Measurements from ENCODE around the gene HCN4. TPM values are rescaled to one million over a fixed set of nuclear protein-coding genes. Genes with fewer than 3 reads are reported as not detected.

Gene HCN4
- total RNA-seq, 1 donor from 2014 or later: 1.4 TPM

GRCh38 chr15:73375755-73376305 is 7.1 kb upstream of the HCN4 start:
- TF ChIP-seq, protein P1, sequence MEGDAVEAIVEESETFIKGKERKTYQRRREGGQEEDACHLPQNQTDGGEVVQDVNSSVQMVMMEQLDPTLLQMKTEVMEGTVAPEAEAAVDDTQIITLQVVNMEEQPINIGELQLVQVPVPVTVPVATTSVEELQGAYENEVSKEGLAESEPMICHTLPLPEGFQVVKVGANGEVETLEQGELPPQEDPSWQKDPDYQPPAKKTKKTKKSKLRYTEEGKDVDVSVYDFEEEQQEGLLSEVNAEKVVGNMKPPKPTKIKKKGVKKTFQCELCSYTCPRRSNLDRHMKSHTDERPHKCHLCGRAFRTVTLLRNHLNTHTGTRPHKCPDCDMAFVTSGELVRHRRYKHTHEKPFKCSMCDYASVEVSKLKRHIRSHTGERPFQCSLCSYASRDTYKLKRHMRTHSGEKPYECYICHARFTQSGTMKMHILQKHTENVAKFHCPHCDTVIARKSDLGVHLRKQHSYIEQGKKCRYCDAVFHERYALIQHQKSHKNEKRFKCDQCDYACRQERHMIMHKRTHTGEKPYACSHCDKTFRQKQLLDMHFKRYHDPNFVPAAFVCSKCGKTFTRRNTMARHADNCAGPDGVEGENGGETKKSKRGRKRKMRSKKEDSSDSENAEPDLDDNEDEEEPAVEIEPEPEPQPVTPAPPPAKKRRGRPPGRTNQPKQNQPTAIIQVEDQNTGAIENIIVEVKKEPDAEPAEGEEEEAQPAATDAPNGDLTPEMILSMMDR (IDR thresholded peaks at IDR 0.05; ENCODE audit: insufficient read depth, low read length, poor library complexity, severe bottlenecking): no peak
- Histone ChIP-seq H3K27me3 (ENCODE audit: control insufficient read depth, insufficient read depth, low read length) (peaks cover 26% of the 10 kb centered on the region), H3K36me3 (ENCODE audit: control insufficient read depth, insufficient read depth, low read length) (no peaks in the 10 kb centered on the region), H3K4me3 (ENCODE audit: low read depth, low read length) (no peak overlapping the region)
- DNase-seq (ENCODE audit: low read depth): no peak

DNA sequence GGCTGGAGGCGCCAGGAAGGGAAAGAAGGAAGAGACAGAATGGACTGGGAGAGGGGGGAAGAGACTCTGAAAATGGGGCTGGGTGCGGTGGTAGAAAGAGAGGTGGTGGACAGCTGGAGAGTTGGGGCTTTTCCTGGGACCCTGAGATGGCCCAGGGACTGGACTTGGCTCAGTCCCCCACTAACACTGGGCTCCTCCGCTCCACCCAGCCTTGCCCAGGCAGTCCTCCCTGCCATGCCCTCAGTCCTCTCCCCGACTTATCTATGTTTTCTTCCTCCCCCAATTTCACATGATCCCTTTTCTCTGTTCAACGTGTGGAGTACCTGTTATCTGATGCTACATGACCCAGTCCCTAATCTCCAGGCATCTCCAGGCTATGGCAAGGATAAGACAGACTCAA is 6.3 kb upstream of the HCN4 start:
- peaks cover 34% of the 10 kb centered on the region for H3K27me3 ChIP-seq (ENCODE audit: control insufficient read depth, insufficient read depth, low read length)
- no peaks in the 10 kb centered on the region for H3K36me3 ChIP-seq (ENCODE audit: control insufficient read depth, insufficient read depth, low read length)
- no peak overlapping the region for H3K4me3 ChIP-seq (ENCODE audit: low read depth, low read length)
- DNase-seq (ENCODE audit: low read depth): no peak
- TF ChIP-seq, protein P1 (IDR thresholded peaks at IDR 0.05; ENCODE audit: insufficient read depth, low read length, poor library complexity, severe bottlenecking): no peak

- Histone ChIP-seq H3K36me3 (ENCODE audit: control insufficient read depth, insufficient read depth, low read length) (no peaks in the 10 kb centered on the region), H3K27me3 (ENCODE audit: control insufficient read depth, insufficient read depth, low read length) (peaks cover 38% of the 10 kb centered on the region), H3K4me3 (ENCODE audit: low read depth, low read length) (no peak overlapping the region)
- DNase-seq (ENCODE audit: low read depth): no peak
- TF ChIP-seq, protein P1 (IDR thresholded peaks at IDR 0.05; ENCODE audit: insufficient read depth, low read length, poor library complexity, severe bottlenecking): no peak
Measured at GRCh38 chr15:73374604-73375003, 5.8 kb upstream of the HCN4 start.

- TF ChIP-seq, protein P1 (IDR thresholded peaks at IDR 0.05; ENCODE audit: insufficient read depth, low read length, poor library complexity, severe bottlenecking): no peak
- H3K27me3 ChIP-seq (ENCODE audit: control insufficient read depth, insufficient read depth, low read length): peaks cover 51% of the 10 kb centered on the region
- no peak for DNase-seq (ENCODE audit: low read depth)
- no peak overlapping the region for H3K4me3 ChIP-seq (ENCODE audit: low read depth, low read length)
- H3K36me3 ChIP-seq (ENCODE audit: control insufficient read depth, insufficient read depth, low read length): no peaks in the 10 kb centered on the region
Measured at GRCh38 chr15:73373221-73373620, 4.5 kb upstream of the HCN4 start.

- TF ChIP-seq, protein P1 (IDR thresholded peaks at IDR 0.05; ENCODE audit: insufficient read depth, low read length, poor library complexity, severe bottlenecking): no peak
- Histone ChIP-seq H3K36me3 (ENCODE audit: control insufficient read depth, insufficient read depth, low read length) (no peaks in the 10 kb centered on the region), H3K4me3 (ENCODE audit: low read depth, low read length) (no peak overlapping the region), H3K27me3 (ENCODE audit: control insufficient read depth, insufficient read depth, low read length) (peaks cover 64% of the 10 kb centered on the region)
- no peak for DNase-seq (ENCODE audit: low read depth)
Measured at GRCh38 chr15:73371812-73372211, 3.1 kb upstream of the HCN4 start.

- TF ChIP-seq, protein P1 (IDR thresholded peaks at IDR 0.05; ENCODE audit: insufficient read depth, low read length, poor library complexity, severe bottlenecking): no peak
- Histone ChIP-seq H3K27me3 (ENCODE audit: control insufficient read depth, insufficient read depth, low read length) (peaks cover 74% of the 10 kb centered on the region), H3K36me3 (ENCODE audit: control insufficient read depth, insufficient read depth, low read length) (no peaks in the 10 kb centered on the region), H3K4me3 (ENCODE audit: low read depth, low read length) (no peak overlapping the region)
- DNase-seq (ENCODE audit: low read depth): no peak
Measured at GRCh38 chr15:73370151-73370550, 1.4 kb upstream of the HCN4 start.

Measured in kidney epithelial cell (primary cell).